HCT116 (cell line): ENCODE data around the gene ASIC3. TPM values are rescaled to one million over a fixed set of nuclear protein-coding genes. Genes with fewer than 3 reads are reported as not detected.

Source experiments
- ATAC-seq: fragments of 200-7000 bp; cut with Tn5 transposase; 2 replicates; pipeline ENCODE4 v1.9.1; 2020; ENCODE audit warnings: mild to moderate bottlenecking, moderate library complexity
- BruUV-seq: library from RNA; stranded (reverse); fragments of 400-500 nt; replicated peaks from 2 replicates; lab custom pipeline; 2021; lab: Mats Ljungman, UMichigan
- CTCF ChIA-PET: fragments of 300-600 bp; sonication (Branson Sonifier 250); formaldehyde crosslinking; loops from one replicate; lab custom pipeline; 2021; ENCODE audit warnings: antibody characterized with exemption; lab: Charles Lee
- POLR2A ChIA-PET: fragments of 300-600, 350-600 bp; sonication (Branson Sonifier 250); formaldehyde crosslinking; loops from one replicate; lab custom pipeline; 2021; ENCODE audit warnings: antibody characterized with exemption; lab: Charles Lee
- RAD21 ChIA-PET, 2 experiments: fragments of 300-600 bp; sonication (Branson Sonifier 250); formaldehyde crosslinking; loops; one replicate each; lab custom pipeline; 2023; ENCODE audit warnings: low total read pairs in 2 of 2; ENCODE audit not compliant: uncharacterized antibody in 2 of 2, unreplicated experiment in 2 of 2, low non-redundant PET in 1 of 2; lab: Charles Lee
- DNase-seq: peaks from one replicate; pipeline ENCODE4 v3.0.0-alpha.2; 2010; ENCODE audit warnings: low read depth, low spot score
- H2AFZ ChIP-seq: fragments of 200-600 bp; shearing (Covaris generic), sonication (generic); 2 replicates; pipeline ENCODE4 v1.6.1; 2017; ENCODE audit warnings: low read depth, mixed run types, mixed read lengths, antibody characterized with exemption, low read length; ENCODE audit not compliant: poor library complexity, severe bottlenecking
- H3K27ac ChIP-seq: 2 replicates; pipeline ENCODE4 v1.5.1; 2012; ENCODE audit warnings: low read depth, low read length
- H3K27me3 ChIP-seq: fragments of 200-600 bp; sonication (generic); 2 replicates; pipeline ENCODE4 v1.6.1; 2016; ENCODE audit warnings: mixed run types, low read length, mixed read lengths; ENCODE audit not compliant: insufficient read depth
- H3K36me3 ChIP-seq, 2 experiments: fragments of 200-500 bp in 1 of 2; fragments of 200-600 bp in 1 of 2; sonication (Bioruptor generic) in 1 of 2; sonication (generic) in 1 of 2; 2 replicates each; pipeline versions ENCODE4 v1.5.1 to v1.6.1; 2014 to 2016; ENCODE audit warnings: low read length in 2 of 2, inconsistent platforms in 1 of 2, mixed read lengths in 1 of 2, mixed run types in 1 of 2; ENCODE audit not compliant: insufficient read depth in 2 of 2, control insufficient read depth in 1 of 2
- H3K4me1 ChIP-seq, 2 experiments: fragments of 200-600 bp in 1 of 2; sonication (generic) in 1 of 2; 2 replicates each; pipeline versions ENCODE4 v1.5.1 to v1.6.1; 2012 to 2017; ENCODE audit warnings: low read length in 2 of 2, inconsistent platforms in 1 of 2, mild to moderate bottlenecking in 1 of 2, mixed read lengths in 1 of 2, mixed run types in 1 of 2, moderate library complexity in 1 of 2; ENCODE audit not compliant: insufficient read depth in 2 of 2, control insufficient read depth in 1 of 2
- H3K4me2 ChIP-seq: fragments of 200-600 bp; sonication (generic); 2 replicates; pipeline ENCODE4 v1.6.1; 2017; ENCODE audit warnings: mixed run types, low read length, mixed read lengths
- H3K4me3 ChIP-seq, 2 experiments: fragments of 200-600 bp in 1 of 2; sonication (generic) in 1 of 2; replicated peaks in 1 of 2; 2 replicates each; pipeline ENCODE4 v1.5.1; 2011 to 2016; ENCODE audit warnings: low read length in 2 of 2, control low read depth in 1 of 2, low read depth in 1 of 2, mild to moderate bottlenecking in 1 of 2, mixed read lengths in 1 of 2, mixed run types in 1 of 2
- H3K79me2 ChIP-seq: fragments of 200-600 bp; sonication (generic); 2 replicates; pipeline ENCODE4 v1.6.1; 2017; ENCODE audit warnings: mild to moderate bottlenecking, mixed run types, low read length, moderate library complexity, mixed read lengths; ENCODE audit not compliant: insufficient read depth
- H3K9ac ChIP-seq: fragments of 200-600 bp; sonication (generic); 2 replicates; pipeline ENCODE4 v1.6.1; 2016; ENCODE audit warnings: low read length, mixed read lengths
- H3K9me2 ChIP-seq: fragments of 200-600 bp; sonication (generic), shearing (Covaris generic); 2 replicates; pipeline ENCODE4 v1.6.1; 2017; ENCODE audit warnings: mixed run types, mild to moderate bottlenecking, moderate library complexity; ENCODE audit not compliant: insufficient read depth
- H3K9me3 ChIP-seq, 2 experiments: fragments of 200-500 bp in 1 of 2; fragments of 200-600 bp in 1 of 2; sonication (Bioruptor generic) in 1 of 2; sonication (generic) in 1 of 2; 2 replicates each; pipeline ENCODE4 v1.6.1; 2014 to 2017; ENCODE audit warnings: low read length in 2 of 2, mixed read lengths in 2 of 2, inconsistent platforms in 1 of 2, low read depth in 1 of 2, mild to moderate bottlenecking in 1 of 2, mixed run types in 1 of 2, moderate library complexity in 1 of 2; ENCODE audit not compliant: control insufficient read depth in 1 of 2, insufficient read depth in 1 of 2
- H4K20me1 ChIP-seq: fragments of 200-600 bp; sonication (generic), shearing (Covaris generic); 2 replicates; pipeline ENCODE4 v1.6.1; 2017; ENCODE audit warnings: mixed run types, mild to moderate bottlenecking, moderate library complexity; ENCODE audit not compliant: insufficient read depth
- CEBPB ChIP-seq: IDR thresholded peaks from 2 replicates; pipeline ENCODE4 v1.6.1; 2012; ENCODE audit warnings: low read depth
- EGR1 ChIP-seq: IDR thresholded peaks from 2 replicates; pipeline ENCODE4 v1.6.1; 2012; ENCODE audit warnings: low read depth
- ELF1 ChIP-seq: IDR thresholded peaks from 2 replicates; pipeline ENCODE4 v1.6.1; 2012; ENCODE audit warnings: low read depth, borderline replicate concordance
- EZH2 ChIP-seq: fragments of 200-600 bp; sonication (generic); IDR thresholded peaks from 2 replicates; pipeline ENCODE4 v1.6.1; 2017; ENCODE audit warnings: antibody characterized with exemption, mixed run types
- EZH2phosphoT487 ChIP-seq: fragments of 200-600 bp; IDR thresholded peaks from 2 replicates; pipeline ENCODE4 v1.6.1; 2018; ENCODE audit warnings: antibody characterized with exemption, borderline replicate concordance
- MAX ChIP-seq: IDR thresholded peaks from 2 replicates; pipeline ENCODE4 v1.6.1; 2012
- RAD21 ChIP-seq: IDR thresholded peaks from 2 replicates; pipeline ENCODE4 v1.6.1; 2012; ENCODE audit warnings: low read depth, mild to moderate bottlenecking
- SIN3A ChIP-seq: IDR thresholded peaks from 2 replicates; pipeline ENCODE4 v1.6.1; 2012; ENCODE audit warnings: low read depth
- YY1 ChIP-seq: IDR thresholded peaks from 2 replicates; pipeline ENCODE4 v1.6.1; 2011; ENCODE audit warnings: low read length, low read depth, moderate library complexity, mild to moderate bottlenecking; ENCODE audit not compliant: insufficient replicate concordance; ENCODE audit errors: extremely low read depth
- ZFX ChIP-seq: fragments of 450-650 bp; IDR thresholded peaks from 2 replicates; pipeline ENCODE4 v1.6.1; 2017
- intact Hi-C: fragments of 100-400 bp; cut with micrococcal nuclease; formaldehyde crosslinking; loops from 2 replicates; pipeline ENCODE4 v1.10.0; 2022
- total RNA-seq: library from RNA; stranded (reverse); gene quantifications from one replicate; pipeline ENCODE4 v1.2.1, GENCODE V29; 2021; ENCODE audit not compliant: unreplicated experiment

The ASIC3 gene
- total RNA-seq, 1 experiment from 2014 or later: 4.4 TPM

DNA sequence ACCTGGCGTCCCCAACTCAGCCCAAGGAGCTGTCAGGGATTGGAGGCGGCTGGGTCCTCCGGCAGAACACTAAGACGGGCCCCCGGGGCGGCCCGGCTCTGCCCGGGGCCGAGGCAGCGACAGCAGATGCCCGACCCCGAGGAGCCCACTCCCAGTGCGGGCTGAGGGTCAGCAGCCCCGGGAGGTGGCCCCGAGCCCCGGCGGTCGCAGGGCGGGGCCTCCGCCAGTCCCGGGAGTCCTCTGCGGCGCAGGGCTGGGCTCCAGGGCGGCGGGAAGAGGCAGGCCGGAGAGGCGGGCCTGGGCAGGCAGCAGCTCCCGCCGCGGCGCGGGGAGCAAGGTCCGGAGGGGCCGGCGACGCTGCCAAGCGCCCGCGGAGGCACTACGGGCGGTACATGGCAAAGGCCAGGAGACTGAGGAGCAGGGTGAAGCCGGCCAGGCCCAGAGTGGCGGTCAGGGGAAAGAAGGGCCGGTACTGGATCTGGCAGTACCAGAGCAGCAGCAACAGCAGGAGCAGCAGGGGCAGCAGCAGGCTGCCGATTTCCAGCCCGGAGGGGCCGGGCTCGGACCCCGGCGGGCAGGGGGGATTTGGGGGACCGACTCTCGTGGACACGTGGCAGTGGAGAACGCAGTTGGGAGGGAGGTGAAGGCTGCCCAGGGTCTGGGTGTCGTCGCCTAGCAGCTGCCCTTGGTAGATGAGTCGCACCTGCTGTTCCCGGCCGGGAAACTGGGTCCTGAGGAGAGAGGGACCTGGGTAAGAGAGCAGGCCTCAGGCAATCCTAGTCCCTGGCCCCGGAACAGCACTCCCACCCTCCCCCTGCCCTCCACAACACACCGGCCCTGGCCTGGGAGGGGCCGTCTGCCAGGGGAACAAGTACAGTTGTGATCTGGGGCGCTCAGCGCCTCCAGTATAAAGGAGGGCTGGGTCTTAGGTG, 33.1 kb downstream of the ASIC3 start:
- Histone ChIP-seq H3K4me2 (peak overlapping the region; percentile 94), H3K4me1 (peaks cover 33 to 67% of the 10 kb centered on the region in 2 experiments), H3K9me3 (no peaks in the 10 kb centered on the region), H3K4me3 (peak overlapping the region; percentile 90 to 94), H3K27ac (peak overlapping the region; percentile 94), H3K27me3 (no peaks in the 10 kb centered on the region), H4K20me1 (no peaks in the 10 kb centered on the region), H3K9ac (peak overlapping the region; percentile 100), H2AFZ (no peak overlapping the region), H3K79me2 (peaks cover 41% of the 10 kb centered on the region), H3K9me2 (no peaks in the 10 kb centered on the region), H3K36me3 (peaks cover 0 to 3% of the 10 kb centered on the region in 2 experiments; a peak in 2 of 4 replicates)
- ChIA-PET POLR2A (interaction anchor here (0.7 to 1.4 kb wide), 4 partner anchors 9 to 32 kb away, joined by 3 to 13 read pairs (median 6); no protein-coding TSS in a partner anchor), RAD21 (interaction anchor here in 1 of 2 experiments (0.6 kb wide), 1 partner anchor 20 kb away, joined by 3 read pairs; no protein-coding TSS in a partner anchor), CTCF (interaction anchor here (0.9 to 1.4 kb wide), 3 partner anchors 29 to 63 kb away, joined by 3 read pairs; no protein-coding TSS in a partner anchor)
- TF ChIP-seq EGR1 (no peak), MAX (no peak), SIN3A (no peak), ELF1 (no peak), EZH2 (no peak), CEBPB (no peak), YY1 (no peak), ZFX (no peak), RAD21 (no peak), EZH2phosphoT487 (no peak)
- DNase-seq: no peak
- BruUV-seq: no TSS peak
- intact Hi-C loops: no loop called here
- ATAC-seq: peak; percentile 5
